ENCODE data around the gene ASXL1.

ASXL1 gene

GRCh38 chr20:32411955-32412706 lies 54.0 kb downstream of the ASXL1 start:
- Histone ChIP-seq H3K4me3 (IDR thresholded peaks at IDR 0.05; ENCODE audit: insufficient read depth, low read depth, low read length) (no peak overlapping the region), H3K4me1 (ENCODE audit: low read depth, poor library complexity, severe bottlenecking) (peaks cover 23% of the 10 kb centered on the region), H4K20me1 (ENCODE audit: insufficient read depth) (peaks cover 7% of the 10 kb centered on the region; the same call in 1 of the 2 replicates), H3K27me3 (ENCODE audit: insufficient read depth, low read depth) (no peaks in the 10 kb centered on the region), H3K4me2 (no peak overlapping the region), H3K36me3 (ENCODE audit: insufficient read depth) (no peaks in the 10 kb centered on the region), H3K9ac (no peak overlapping the region), H3K79me2 (ENCODE audit: insufficient read depth, low read depth) (peaks cover 19% of the 10 kb centered on the region; the same call in 1 of the 2 replicates), H3K27ac (no peak overlapping the region), H2AFZ (ENCODE audit: low read depth) (no peak overlapping the region)
- TF ChIP-seq, protein P1, sequence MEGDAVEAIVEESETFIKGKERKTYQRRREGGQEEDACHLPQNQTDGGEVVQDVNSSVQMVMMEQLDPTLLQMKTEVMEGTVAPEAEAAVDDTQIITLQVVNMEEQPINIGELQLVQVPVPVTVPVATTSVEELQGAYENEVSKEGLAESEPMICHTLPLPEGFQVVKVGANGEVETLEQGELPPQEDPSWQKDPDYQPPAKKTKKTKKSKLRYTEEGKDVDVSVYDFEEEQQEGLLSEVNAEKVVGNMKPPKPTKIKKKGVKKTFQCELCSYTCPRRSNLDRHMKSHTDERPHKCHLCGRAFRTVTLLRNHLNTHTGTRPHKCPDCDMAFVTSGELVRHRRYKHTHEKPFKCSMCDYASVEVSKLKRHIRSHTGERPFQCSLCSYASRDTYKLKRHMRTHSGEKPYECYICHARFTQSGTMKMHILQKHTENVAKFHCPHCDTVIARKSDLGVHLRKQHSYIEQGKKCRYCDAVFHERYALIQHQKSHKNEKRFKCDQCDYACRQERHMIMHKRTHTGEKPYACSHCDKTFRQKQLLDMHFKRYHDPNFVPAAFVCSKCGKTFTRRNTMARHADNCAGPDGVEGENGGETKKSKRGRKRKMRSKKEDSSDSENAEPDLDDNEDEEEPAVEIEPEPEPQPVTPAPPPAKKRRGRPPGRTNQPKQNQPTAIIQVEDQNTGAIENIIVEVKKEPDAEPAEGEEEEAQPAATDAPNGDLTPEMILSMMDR (conservative IDR thresholded peaks at IDR 0.05; ENCODE audit: low read depth, low read length), result no peak

DNA sequence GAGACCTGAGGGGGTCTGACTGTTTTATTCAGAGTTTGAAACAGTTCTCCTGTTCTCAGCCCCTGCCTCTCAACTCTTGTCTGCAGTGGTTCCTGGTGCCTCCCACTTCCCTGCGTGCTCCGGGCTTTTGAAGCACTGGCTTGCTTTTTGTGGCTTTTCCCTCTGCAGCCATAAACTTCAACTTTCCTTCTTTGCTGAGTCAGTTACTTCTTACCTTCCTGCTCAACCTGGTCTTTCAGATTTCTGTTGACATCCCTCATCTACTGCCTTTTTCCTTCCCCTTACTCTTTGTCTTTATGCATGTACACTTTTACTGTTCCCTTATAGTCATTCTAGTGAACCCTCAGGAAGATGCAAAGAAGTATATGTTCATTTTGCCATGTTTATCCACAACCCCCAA lies 57.4 kb downstream of the ASXL1 start:
- Histone ChIP-seq H4K20me1 (ENCODE audit: insufficient read depth) (0 out of 2 replicates have a peak, but pooled peaks cover 7% of the 10 kb centered on the region), H3K36me3 (ENCODE audit: insufficient read depth) (no peaks in the 10 kb centered on the region), H2AFZ (ENCODE audit: low read depth) (no peak overlapping the region), H3K4me1 (ENCODE audit: low read depth, poor library complexity, severe bottlenecking) (peaks cover 15% of the 10 kb centered on the region), H3K27ac (no peak overlapping the region), H3K4me3 (IDR thresholded peaks at IDR 0.05; ENCODE audit: insufficient read depth, low read depth, low read length) (no peak overlapping the region), H3K9ac (no peak overlapping the region), H3K79me2 (ENCODE audit: insufficient read depth, low read depth) (peaks cover 22% of the 10 kb centered on the region; the same call in 1 of the 2 replicates), H3K27me3 (ENCODE audit: insufficient read depth, low read depth) (no peaks in the 10 kb centered on the region), H3K4me2 (no peak overlapping the region)
- TF ChIP-seq, protein P1 (conservative IDR thresholded peaks at IDR 0.05; ENCODE audit: low read depth, low read length), result no peak

- Histone ChIP-seq H2AFZ (ENCODE audit: low read depth) (no peak overlapping the region), H3K79me2 (ENCODE audit: insufficient read depth, low read depth) (peaks cover 22% of the 10 kb centered on the region; the same call in 1 of the 2 replicates), H3K9ac (no peak overlapping the region), H3K27me3 (ENCODE audit: insufficient read depth, low read depth) (no peaks in the 10 kb centered on the region), H3K36me3 (ENCODE audit: insufficient read depth) (no peaks in the 10 kb centered on the region), H4K20me1 (ENCODE audit: insufficient read depth) (0 out of 2 replicates have a peak, but pooled peaks cover 7% of the 10 kb centered on the region), H3K4me3 (IDR thresholded peaks at IDR 0.05; ENCODE audit: insufficient read depth, low read depth, low read length) (no peak overlapping the region), H3K27ac (no peak overlapping the region), H3K4me2 (no peak overlapping the region), H3K4me1 (ENCODE audit: low read depth, poor library complexity, severe bottlenecking) (peaks cover 15% of the 10 kb centered on the region)
- TF ChIP-seq, protein P1 (conservative IDR thresholded peaks at IDR 0.05; ENCODE audit: low read depth, low read length), result no peak
Measured at GRCh38 chr20:32416206-32416605, 58.1 kb downstream of the ASXL1 start.

DNA sequence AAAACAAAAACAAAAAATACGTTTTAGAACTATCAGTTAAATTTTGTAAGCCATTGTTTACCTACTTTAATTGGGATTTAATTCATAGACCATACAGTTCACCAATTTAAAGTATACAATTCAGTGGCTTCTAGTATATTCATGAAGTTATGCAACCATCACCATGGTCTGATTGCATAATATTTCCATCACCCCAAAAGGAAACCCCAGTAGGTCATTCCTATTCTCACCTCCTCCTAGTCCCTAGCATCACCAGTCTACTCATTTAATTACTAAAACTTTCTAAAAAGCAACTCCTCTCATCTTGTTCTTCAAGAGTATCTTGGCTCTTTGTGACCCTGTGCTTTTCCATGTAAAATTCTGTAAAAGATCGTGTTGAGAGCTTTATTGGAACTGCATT lies 60.2 kb downstream of the ASXL1 start:
- no peak overlapping the region for H3K4me3 ChIP-seq (IDR thresholded peaks at IDR 0.05; ENCODE audit: insufficient read depth, low read depth, low read length)
- no peak overlapping the region for H3K9ac ChIP-seq
- H3K27ac ChIP-seq, result no peak overlapping the region
- H3K27me3 ChIP-seq (ENCODE audit: insufficient read depth, low read depth), result no peaks in the 10 kb centered on the region
- H4K20me1 ChIP-seq (ENCODE audit: insufficient read depth), result 0 out of 2 replicates have a peak, but pooled peaks cover 7% of the 10 kb centered on the region
- H2AFZ ChIP-seq (ENCODE audit: low read depth), result no peak overlapping the region
- no peaks in the 10 kb centered on the region for H3K36me3 ChIP-seq (ENCODE audit: insufficient read depth)
- TF ChIP-seq, protein P1 (conservative IDR thresholded peaks at IDR 0.05; ENCODE audit: low read depth, low read length), result no peak
- H3K79me2 ChIP-seq (ENCODE audit: insufficient read depth, low read depth), result peaks cover 25% of the 10 kb centered on the region; the same call in 1 of the 2 replicates
- no peak overlapping the region for H3K4me2 ChIP-seq
- peaks cover 15% of the 10 kb centered on the region for H3K4me1 ChIP-seq (ENCODE audit: low read depth, poor library complexity, severe bottlenecking)
